ENCODE measurements around the gene RSPH10B.
"Not testable (repeated sequence)": the region's sequence is repeated elsewhere in the genome, so short reads cannot be mapped to it uniquely, and the experiment has no call there.

The RSPH10B gene

GRCh38 chr7:6012355-6013104 lies 42.0 kb upstream of the RSPH10B start:
- no peak for ATAC-seq
- TF ChIP-seq CREB5 (CRISPR knock-in tag; IDR thresholded peaks at IDR 0.05; ENCODE audit: low read depth) = no peak
- no peak for TF ChIP-seq RARB (CRISPR knock-in tag; IDR thresholded peaks at IDR 0.05)
- no peak for TF ChIP-seq ZNF565 (CRISPR knock-in tag; conservative IDR thresholded peaks at IDR 0.05; ENCODE audit: low read depth)
- no peak for TF ChIP-seq PPARA (CRISPR knock-in tag; IDR thresholded peaks at IDR 0.05; ENCODE audit: borderline replicate concordance)
- no peak for TF ChIP-seq OSR1 (CRISPR knock-in tag; IDR thresholded peaks at IDR 0.05)
- no peak for TF ChIP-seq CSDC2 (CRISPR knock-in tag; IDR thresholded peaks at IDR 0.05)
- TF ChIP-seq PATZ1 (CRISPR knock-in tag; IDR thresholded peaks at IDR 0.05; ENCODE audit: borderline replicate concordance) = no peak
- TF ChIP-seq BACH2 (CRISPR knock-in tag; IDR thresholded peaks at IDR 0.05; ENCODE audit: borderline replicate concordance) = no peak
- no peak for TF ChIP-seq ZFP3 (CRISPR knock-in tag; IDR thresholded peaks at IDR 0.05)
- no peak for TF ChIP-seq GLIS3 (CRISPR knock-in tag; IDR thresholded peaks at IDR 0.05)
- TF ChIP-seq POU6F1 (CRISPR knock-in tag; IDR thresholded peaks at IDR 0.05; ENCODE audit: borderline replicate concordance, low read depth) = no peak
- no peak for TF ChIP-seq ZC3H10 (CRISPR knock-in tag; IDR thresholded peaks at IDR 0.05)
- no peak for TF ChIP-seq ARNTL (CRISPR knock-in tag; IDR thresholded peaks at IDR 0.05; ENCODE audit: borderline replicate concordance, low read depth)

- TF ChIP-seq GLIS3 (CRISPR knock-in tag; IDR thresholded peaks at IDR 0.05) (no peak), ZFP3 (CRISPR knock-in tag; IDR thresholded peaks at IDR 0.05) (no peak), CREB5 (CRISPR knock-in tag; IDR thresholded peaks at IDR 0.05; ENCODE audit: low read depth) (no peak), ARNTL (CRISPR knock-in tag; IDR thresholded peaks at IDR 0.05; ENCODE audit: borderline replicate concordance, low read depth) (no peak), ZNF565 (CRISPR knock-in tag; conservative IDR thresholded peaks at IDR 0.05; ENCODE audit: low read depth) (no peak), OSR1 (CRISPR knock-in tag; IDR thresholded peaks at IDR 0.05) (no peak), ISL1 (CRISPR knock-in tag; IDR thresholded peaks at IDR 0.05) (no peak), TCF4 (CRISPR knock-in tag; IDR thresholded peaks at IDR 0.05; ENCODE audit: borderline replicate concordance) (no peak)
- no peak for ATAC-seq
Observed at GRCh38 chr7:6011541-6011940, 41.1 kb upstream of the RSPH10B start.

GRCh38 chr7:6010370-6010769 lies 39.9 kb upstream of the RSPH10B start:
- ATAC-seq = not testable (repeated sequence)

GRCh38 chr7:6008668-6009611 lies 38.5 kb upstream of the RSPH10B start, which contains the start of the genes AIMP2 and PMS2:
Gene AIMP2 (plus strand): TSS chr7:6009272. CDS start chr7:6009364, 92 bp downstream.
Gene PMS2 (minus strand): TSS chr7:6009049. CDS start chr7:6009019, 30 bp downstream.
- peak; percentile 95 for ATAC-seq
- TF ChIP-seq ZC3H10 (CRISPR knock-in tag; IDR thresholded peaks at IDR 0.05) = no peak
- no peak for TF ChIP-seq GLIS3 (CRISPR knock-in tag; IDR thresholded peaks at IDR 0.05)
- no peak for TF ChIP-seq ZNF70 (CRISPR knock-in tag; IDR thresholded peaks at IDR 0.05)
- TF ChIP-seq ESRRG (CRISPR knock-in tag; IDR thresholded peaks at IDR 0.05) = no peak
- no peak for TF ChIP-seq TOX (CRISPR knock-in tag; IDR thresholded peaks at IDR 0.05; ENCODE audit: borderline replicate concordance)
- no peak for TF ChIP-seq CSRNP3 (CRISPR knock-in tag; IDR thresholded peaks at IDR 0.05)
- TF ChIP-seq POU6F1 (CRISPR knock-in tag; IDR thresholded peaks at IDR 0.05; ENCODE audit: borderline replicate concordance, low read depth) = peak; percentile 74; the same call in 1 of the 2 replicates
- no peak for TF ChIP-seq OSR1 (CRISPR knock-in tag; IDR thresholded peaks at IDR 0.05)
- TF ChIP-seq ZFP3 (CRISPR knock-in tag; IDR thresholded peaks at IDR 0.05) = peak; percentile 92
- TF ChIP-seq RARB (CRISPR knock-in tag; IDR thresholded peaks at IDR 0.05) = no peak
- no peak for TF ChIP-seq TCF4 (CRISPR knock-in tag; IDR thresholded peaks at IDR 0.05; ENCODE audit: borderline replicate concordance)
- TF ChIP-seq BACH2 (CRISPR knock-in tag; IDR thresholded peaks at IDR 0.05; ENCODE audit: borderline replicate concordance) = no peak
- TF ChIP-seq CSDC2 (CRISPR knock-in tag; IDR thresholded peaks at IDR 0.05) = peak; percentile 95
- no peak for TF ChIP-seq ZNF8 (CRISPR knock-in tag; IDR thresholded peaks at IDR 0.05)
- TF ChIP-seq SNAI2 (CRISPR knock-in tag; IDR thresholded peaks at IDR 0.05) = peak; percentile 61; the same call in 1 of the 2 replicates
- no peak for TF ChIP-seq ZNF565 (CRISPR knock-in tag; conservative IDR thresholded peaks at IDR 0.05; ENCODE audit: low read depth)
- peak; percentile 89 for TF ChIP-seq ARNTL (CRISPR knock-in tag; IDR thresholded peaks at IDR 0.05; ENCODE audit: borderline replicate concordance, low read depth)
- no peak for TF ChIP-seq CREB5 (CRISPR knock-in tag; IDR thresholded peaks at IDR 0.05; ENCODE audit: low read depth)
